H4 (cell line): ENCODE measurements around the gene CFAP61. TPM values are rescaled to one million over a fixed set of nuclear protein-coding genes. Genes with fewer than 3 reads are reported as not detected.
A peak's percentile ranks its signal among the peaks of the same experiment; 100 is the strongest.

ENCODE experiments used
- DNase-seq: peaks from one replicate; pipeline ENCODE4 v3.0.0-alpha.2; 2015; ENCODE audit warnings: low spot score
- total RNA-seq: library from RNA; depleted of rRNA; stranded (reverse); fragments of >200 nt; shearing (Covaris generic); gene quantifications from 2 replicates; pipeline ENCODE4 v1.2.3, GENCODE V29; 2014

Gene CFAP61
- total RNA-seq, 1 experiment from 2014 or later = 0.62 TPM

DNA sequence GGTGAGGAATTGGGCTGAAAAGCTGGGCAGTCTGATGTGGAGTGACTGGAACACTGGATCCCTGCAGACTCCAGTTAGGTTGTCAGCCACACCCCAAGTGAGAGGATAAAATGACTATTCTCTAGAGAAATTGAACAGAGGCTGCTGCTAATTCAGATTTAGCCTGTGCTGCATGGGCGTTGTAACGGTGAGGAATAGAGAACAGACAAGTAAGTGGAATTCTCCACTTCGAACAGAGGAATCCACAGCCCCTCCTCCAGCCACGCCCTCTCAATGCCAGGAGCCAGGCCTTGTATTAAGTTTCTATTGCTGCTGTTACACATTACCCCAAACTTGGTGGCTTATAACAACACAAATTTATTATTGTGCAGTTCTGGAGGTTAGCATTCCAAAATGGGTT is 109.3 kb downstream of the CFAP61 start:
- DNase-seq = no peak

DNA sequence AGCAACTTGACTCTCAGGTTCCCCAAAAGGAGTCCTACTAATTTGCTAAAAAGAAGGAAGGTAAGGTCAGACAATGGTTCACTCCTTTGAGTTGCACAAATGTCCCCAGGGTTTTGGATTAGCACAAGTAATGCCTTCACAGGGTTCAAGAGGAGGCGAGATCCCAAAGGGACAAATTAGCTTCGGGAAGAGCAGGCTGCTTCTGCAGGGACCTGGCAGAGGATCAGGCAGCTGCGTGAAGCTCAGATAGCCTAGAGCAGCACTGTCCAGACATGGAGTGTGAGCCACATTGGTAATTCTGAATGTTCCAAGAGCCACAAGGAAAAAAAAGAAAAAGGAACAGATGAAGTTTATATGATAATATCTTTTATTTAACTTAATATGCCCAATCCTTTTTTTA is 115.4 kb downstream of the CFAP61 start:
- no peak for DNase-seq

GRCh38 chr20:20173254-20173653 is 120.9 kb downstream of the CFAP61 start:
- DNase-seq = no peak

DNA sequence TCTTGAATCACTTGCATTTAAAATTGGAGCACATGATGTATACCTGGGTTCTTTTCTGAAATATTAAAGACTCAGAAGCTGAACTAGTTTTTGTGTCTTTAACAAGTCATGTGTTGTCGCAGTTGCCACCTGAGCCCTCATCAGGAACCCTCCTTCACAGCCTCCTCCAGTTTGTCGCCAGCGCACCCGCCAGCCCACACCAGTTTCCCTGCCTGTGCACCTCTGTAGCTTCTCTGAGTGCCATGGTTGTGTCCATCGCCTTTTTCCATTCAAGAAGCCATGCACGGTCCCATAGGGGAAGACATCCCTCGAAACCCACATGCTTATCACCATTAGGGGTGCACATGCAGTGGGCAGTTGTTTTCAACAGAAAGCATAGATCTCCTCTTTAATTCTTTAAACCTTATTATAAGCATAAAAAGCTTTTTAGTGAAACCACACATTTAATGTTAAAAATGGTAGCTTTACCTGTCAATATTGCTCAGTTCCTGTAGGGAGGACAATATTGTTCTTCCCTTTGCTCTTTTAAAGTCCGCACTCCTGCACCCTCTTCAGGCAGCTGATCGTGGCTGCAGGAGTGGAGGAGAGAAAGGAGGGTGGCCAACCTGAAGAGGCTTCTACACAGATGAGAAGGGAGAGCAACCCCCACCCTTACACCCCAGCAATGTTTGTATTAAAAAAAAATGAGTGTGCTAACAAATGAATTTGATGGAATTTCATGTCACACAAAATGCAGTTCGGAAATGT is 121.9 kb downstream of the CFAP61 start:
- no peak for DNase-seq

GRCh38 chr20:20181322-20181721 is 129.0 kb downstream of the CFAP61 start:
- no peak for DNase-seq

DNA sequence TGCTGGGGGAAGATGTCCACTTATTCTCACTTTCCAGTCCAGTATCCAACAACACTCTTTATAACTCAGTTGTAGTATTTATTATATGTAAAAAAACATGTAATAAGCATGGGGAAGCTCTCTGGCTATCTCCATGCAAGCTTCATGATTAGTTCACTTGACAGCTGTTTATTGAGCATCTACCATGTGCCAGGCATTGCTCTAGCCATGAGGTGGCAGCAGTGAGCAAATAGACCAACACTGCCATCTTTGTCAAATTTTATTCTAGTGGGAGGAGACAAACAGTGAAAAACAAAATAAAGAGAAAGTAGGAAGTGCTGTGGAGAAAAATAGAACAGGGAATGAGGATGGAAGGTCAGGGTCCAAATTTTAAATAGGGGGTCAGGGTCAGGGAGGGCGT is 131.8 kb downstream of the CFAP61 start:
- peak; percentile 50 for DNase-seq

DNA sequence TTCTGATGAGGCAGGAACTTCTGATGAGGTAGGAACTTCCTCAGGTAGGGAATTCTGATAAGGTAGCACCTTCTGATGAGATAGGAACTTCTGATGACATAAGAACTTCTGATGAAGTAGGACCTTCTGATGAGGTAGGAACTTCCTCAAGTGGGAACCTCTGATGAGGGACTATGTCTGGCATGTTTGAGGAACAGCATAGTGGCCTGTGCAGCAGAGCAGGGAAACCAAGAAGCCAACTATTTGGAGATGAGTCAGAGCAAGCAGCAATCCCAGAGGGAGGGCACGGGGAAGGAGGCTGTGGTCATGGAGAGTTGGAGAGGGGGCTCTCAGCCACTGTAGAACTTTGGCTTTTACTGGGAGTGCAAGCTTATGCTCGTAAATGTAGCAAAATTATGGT is 132.4 kb downstream of the CFAP61 start:
- DNase-seq = no peak

GRCh38 chr20:20188647-20189046 is 136.3 kb downstream of the CFAP61 start:
- no peak for DNase-seq

GRCh38 chr20:20192366-20192765 is 140.0 kb downstream of the CFAP61 start:
- no peak for DNase-seq

DNA sequence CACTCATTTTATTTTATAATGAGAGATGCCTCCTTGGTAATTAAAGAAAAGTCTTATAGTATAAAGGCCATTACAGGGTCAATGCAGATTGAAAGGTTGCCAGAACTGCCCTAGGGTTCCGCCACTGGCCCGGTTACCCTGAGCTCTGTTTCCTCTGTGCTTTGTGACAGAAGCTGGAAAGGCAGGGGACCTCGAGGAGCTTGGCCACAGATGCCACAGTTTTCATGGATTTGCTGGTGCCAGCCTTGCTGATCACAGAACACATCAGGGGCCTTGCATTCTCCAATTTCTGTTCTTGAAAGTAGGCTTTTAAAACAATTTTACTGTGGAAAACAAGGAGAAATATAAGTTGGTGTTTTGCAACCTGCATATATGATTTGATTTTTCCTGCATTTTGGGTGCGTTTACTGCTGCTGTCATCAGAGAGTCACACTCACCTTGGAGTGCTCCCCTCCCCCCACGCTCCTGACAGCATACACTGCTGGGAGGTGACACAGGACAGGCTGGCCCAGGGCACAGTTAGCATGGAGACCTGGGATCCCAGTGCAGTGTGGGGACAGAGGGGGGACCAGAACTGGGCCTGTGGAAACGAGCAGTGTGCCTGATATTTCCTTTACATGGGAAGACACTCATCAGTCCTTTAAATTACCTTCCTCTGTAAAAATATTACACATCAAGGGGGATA is 142.8 kb downstream of the CFAP61 start:
- no peak for DNase-seq

GRCh38 chr20:20196610-20197009 is 144.3 kb downstream of the CFAP61 start:
- no peak for DNase-seq

GRCh38 chr20:20198011-20198410 is 145.7 kb downstream of the CFAP61 start:
- no peak for DNase-seq

DNA sequence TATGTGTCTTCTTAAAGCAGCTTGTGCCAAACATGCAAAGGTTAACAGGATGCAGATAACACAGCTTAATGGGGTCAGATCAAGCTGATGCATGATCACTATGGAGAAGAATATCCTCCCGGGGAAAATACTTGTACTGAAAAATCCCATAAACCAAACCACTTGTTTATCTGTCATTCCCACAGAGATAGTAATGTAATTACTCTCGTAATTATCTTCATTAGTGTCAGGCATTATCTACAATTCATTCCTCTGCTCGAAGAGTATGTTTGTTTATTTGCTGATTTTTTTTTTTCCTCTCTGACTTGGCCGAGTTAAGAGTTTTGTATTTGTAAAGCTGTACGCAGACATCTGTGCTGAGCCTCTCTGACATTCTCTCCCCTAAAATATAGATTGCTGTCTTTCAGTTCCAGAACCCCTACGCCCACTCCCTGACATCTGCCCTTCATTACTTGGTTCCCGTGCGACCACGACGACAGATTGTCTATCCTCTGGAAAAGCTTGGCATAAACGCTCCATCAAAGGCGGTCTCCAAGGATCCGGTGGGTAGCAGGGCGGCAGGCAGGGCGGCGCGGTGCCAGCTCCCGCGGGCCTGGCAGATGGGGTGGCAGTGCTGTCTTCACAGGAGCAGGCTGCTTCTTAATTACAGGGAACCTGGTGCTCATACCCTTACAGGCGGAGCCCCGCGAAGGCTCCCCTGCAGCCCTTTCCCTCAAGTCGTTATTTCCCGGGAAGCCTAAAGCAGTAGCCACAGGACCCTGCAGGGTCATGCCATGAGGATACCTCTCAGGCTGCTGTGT is 147.2 kb downstream of the CFAP61 start:
- peak; percentile 26 for DNase-seq

- no peak for DNase-seq
Observed at GRCh38 chr20:20201124-20201523, 148.8 kb downstream of the CFAP61 start.

GRCh38 chr20:20201639-20202038 is 149.3 kb downstream of the CFAP61 start:
- DNase-seq = no peak

- no peak for DNase-seq
Observed at GRCh38 chr20:20202768-20203167, 150.4 kb downstream of the CFAP61 start.

DNA sequence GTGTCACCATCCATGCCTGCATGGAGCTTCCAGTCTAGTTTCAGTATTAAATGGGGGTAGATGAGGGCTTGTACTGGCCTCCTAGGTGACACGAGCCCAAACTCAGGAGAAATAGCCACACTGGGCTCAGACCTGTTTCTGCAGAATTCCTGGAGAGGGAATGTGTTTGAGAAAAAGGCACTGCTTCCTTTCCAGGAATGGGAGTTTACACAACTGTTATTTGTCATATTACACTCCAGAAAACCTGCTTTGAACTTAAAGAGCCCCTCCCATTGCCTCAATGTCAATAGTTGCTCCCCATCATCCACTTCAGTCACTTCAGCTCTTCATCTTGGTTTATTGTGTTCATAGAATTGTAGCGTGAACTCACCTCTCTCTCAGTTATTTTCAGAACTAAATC is 151.5 kb downstream of the CFAP61 start:
- no peak for DNase-seq

- no peak for DNase-seq
Observed at GRCh38 chr20:20204256-20204655, 151.9 kb downstream of the CFAP61 start.

DNA sequence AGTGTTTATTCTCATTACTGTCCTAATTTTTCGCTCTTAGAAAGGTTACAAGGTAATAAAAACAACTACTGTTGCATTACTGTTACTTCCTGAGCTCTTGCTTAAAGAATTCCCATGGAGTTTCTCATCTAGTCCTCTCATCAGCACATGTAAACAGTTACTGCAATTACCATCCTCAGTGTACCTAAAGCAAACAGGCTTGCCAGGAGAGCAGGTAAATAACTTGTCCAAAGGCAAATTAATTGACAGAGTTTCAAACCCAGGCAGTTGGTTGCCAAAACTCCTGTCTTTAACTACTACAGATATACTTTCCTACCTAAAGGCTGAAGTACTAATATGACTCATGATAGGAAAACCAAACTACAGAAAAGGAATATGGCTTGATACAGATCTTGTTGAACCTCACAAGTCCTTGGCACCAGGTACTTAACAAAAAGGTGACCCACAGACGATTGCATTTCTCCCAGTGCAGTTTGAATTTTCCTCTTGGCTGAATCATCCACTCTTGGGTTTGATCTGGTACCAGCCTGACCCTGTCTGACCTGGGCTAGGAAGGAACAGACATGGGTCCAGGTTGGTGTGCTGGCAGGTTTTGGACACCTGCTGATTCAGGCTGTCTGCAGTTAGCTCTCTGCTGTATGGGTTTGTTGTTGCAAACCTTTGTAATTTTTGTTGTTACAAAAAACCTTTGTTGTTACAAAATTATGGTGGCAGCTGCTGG is 153.0 kb downstream of the CFAP61 start:
- DNase-seq = no peak

- DNase-seq = no peak
Observed at GRCh38 chr20:20205862-20206236, 153.5 kb downstream of the CFAP61 start.

GRCh38 chr20:20206788-20207187 is 154.5 kb downstream of the CFAP61 start:
- no peak for DNase-seq

DNA sequence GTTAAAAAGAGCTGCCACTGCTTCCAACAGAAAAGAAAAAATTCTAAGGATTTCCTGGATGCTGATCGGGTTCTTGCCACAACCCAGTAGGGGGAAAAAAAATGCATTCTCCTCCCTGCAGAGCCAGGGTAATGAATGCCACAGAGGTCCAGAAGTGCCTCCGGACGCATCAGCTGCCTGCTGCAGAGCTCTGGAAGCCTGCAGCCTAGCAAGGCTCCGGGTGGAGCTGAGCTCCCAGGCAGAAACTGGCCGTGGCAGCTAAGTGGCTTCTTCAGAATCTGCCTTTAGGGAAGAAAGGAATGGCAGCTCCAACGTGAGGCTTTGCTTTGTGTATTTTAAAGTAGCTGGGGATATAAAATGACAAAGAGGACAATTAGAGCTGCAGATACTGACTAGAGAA is 155.0 kb downstream of the CFAP61 start:
- DNase-seq = no peak
